ENCODE results near the gene LAMA3. TPM values are rescaled to one million over a fixed set of nuclear protein-coding genes. Genes with fewer than 3 reads are reported as not detected.

The LAMA3 gene
- total and polyA plus RNA-seq, 8 donors, result 4.3 to 182 (median 26.6) TPM

DNA sequence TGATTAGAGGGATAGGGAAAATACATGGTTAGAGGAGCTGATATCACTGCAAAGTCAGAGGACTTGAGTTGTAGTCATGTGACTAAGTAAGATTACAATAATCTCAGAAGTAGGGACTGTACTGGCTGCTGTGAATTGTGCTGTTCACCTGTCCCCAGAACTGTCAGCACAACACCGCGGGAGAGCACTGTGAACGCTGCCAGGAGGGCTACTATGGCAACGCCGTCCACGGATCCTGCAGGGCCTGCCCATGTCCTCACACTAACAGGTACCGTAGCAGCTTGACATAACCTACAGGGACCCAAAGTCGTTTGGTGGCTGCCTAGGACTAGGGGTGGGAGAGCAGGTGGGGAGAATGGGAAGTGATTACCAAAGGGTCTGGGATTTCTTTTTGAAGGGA, 192.5 kb downstream of the LAMA3 start:
- no peaks in the 10 kb centered on the region for H3K9me3 ChIP-seq
- DNase-seq, result peak; percentile 72 to 78
- peaks cover 0 to 24% (median 6%) of the 10 kb centered on the region in 4 donors for H3K36me3 ChIP-seq
- peak overlapping the region in 3 of 5 donors; percentile 2 to 34 (median 24) for H3K27ac ChIP-seq
- TF ChIP-seq POLR2AphosphoS5 (IDR thresholded peaks at IDR 0.05), result no peak
- TF ChIP-seq POLR2A (IDR thresholded peaks at IDR 0.05), result no peak
- TF ChIP-seq, protein P1, sequence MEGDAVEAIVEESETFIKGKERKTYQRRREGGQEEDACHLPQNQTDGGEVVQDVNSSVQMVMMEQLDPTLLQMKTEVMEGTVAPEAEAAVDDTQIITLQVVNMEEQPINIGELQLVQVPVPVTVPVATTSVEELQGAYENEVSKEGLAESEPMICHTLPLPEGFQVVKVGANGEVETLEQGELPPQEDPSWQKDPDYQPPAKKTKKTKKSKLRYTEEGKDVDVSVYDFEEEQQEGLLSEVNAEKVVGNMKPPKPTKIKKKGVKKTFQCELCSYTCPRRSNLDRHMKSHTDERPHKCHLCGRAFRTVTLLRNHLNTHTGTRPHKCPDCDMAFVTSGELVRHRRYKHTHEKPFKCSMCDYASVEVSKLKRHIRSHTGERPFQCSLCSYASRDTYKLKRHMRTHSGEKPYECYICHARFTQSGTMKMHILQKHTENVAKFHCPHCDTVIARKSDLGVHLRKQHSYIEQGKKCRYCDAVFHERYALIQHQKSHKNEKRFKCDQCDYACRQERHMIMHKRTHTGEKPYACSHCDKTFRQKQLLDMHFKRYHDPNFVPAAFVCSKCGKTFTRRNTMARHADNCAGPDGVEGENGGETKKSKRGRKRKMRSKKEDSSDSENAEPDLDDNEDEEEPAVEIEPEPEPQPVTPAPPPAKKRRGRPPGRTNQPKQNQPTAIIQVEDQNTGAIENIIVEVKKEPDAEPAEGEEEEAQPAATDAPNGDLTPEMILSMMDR (IDR thresholded peaks at IDR 0.05), result no peak
- TF ChIP-seq EP300 (IDR thresholded peaks at IDR 0.05), result no peak
- intact Hi-C loops (cut with DNase I; ENCODE audit: low total_unique reads), result no loop called here
- H3K27me3 ChIP-seq, result no peaks in the 10 kb centered on the region
- H3K4me1 ChIP-seq, result peaks cover 5 to 43% (median 17%) of the 10 kb centered on the region in 4 donors
- WGBS, 5 donors, result 21 to 69% (median 38%) methylated on average over 8 of the region's 8 CpGs
- no peak overlapping the region for H3K4me3 ChIP-seq

DNA sequence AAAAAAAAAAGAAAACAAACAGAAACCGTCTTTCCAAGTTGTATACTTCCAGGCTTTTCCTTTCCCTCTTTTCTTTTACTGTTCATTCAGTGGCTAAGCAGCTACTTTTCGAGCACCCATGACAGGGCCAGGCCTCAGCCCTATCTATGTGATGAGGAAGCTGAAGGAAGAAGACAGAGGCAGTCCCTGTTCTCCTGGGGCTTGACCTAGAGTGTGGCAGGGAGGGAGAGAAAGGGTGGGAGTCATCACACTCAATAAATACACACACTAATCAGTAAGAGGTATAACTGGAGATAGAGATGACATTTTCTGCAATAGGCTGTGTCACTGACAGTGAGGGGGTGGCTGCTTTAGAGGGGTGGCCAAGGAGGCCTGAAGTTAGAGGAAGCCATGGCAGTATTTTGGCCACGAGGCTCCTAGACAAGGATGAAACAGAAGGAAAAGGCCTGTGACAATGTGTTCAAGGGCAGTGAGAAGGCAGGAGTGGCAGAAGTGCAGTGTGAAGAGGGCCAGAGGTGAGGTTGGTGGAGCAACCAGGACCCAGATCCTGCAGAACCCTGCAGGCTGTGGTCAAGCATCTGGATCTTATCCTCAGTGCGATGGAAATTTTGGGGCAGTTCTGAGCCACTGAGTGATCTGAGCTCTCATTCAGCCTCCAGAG, 193.5 kb downstream of the LAMA3 start:
- DNase-seq, result no peak
- Histone ChIP-seq H3K4me1 (peaks cover 5 to 43% (median 17%) of the 10 kb centered on the region in 4 donors), H3K9me3 (no peaks in the 10 kb centered on the region), H3K36me3 (peaks cover 0 to 15% (median 3%) of the 10 kb centered on the region in 4 donors), H3K27me3 (no peaks in the 10 kb centered on the region), H3K27ac (peak overlapping the region; percentile 3 to 81 (median 78)), H3K4me3 (no peak overlapping the region)
- intact Hi-C loops (cut with DNase I; ENCODE audit: low total_unique reads), result no loop called here
- TF ChIP-seq POLR2A (IDR thresholded peaks at IDR 0.05), result no peak
- TF ChIP-seq, protein P1 (IDR thresholded peaks at IDR 0.05), result no peak
- TF ChIP-seq EP300 (IDR thresholded peaks at IDR 0.05), result no peak
- no peak for TF ChIP-seq POLR2AphosphoS5 (IDR thresholded peaks at IDR 0.05)
- WGBS, 5 donors, result 83 to 91% (median 87%) methylated on average over 4 of the region's 4 CpGs

DNA sequence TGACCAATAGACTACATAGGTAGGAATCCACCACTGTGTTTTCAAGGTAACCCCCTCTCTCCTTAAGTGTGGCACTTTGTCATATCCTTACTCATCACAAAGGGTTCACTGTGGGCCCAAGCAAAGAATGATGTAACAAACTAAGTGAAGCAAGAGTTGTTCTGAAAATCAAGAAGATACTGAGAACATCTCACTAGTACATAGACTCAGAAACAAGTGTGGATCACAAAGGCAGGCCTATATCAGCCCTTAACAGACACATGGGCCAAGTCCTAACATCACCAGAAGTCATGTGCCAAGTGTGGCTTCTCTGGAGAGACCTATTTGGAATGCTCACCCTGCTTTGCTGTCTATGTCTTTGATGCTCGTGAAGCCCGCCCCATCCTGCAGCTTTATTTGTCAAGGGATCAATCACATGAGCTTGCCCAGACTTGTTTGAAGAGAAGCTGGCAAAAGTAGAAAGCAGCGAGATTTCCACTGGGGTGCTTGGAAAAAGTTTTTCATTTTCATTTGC, 194.1 kb downstream of the LAMA3 start:
- Histone ChIP-seq H3K4me3 (no peak overlapping the region), H3K27me3 (no peaks in the 10 kb centered on the region), H3K27ac (peak overlapping the region in 4 of 5 donors; percentile 3 to 81 (median 78)), H3K36me3 (peaks cover 0 to 10% (median 2%) of the 10 kb centered on the region in 4 donors), H3K9me3 (no peaks in the 10 kb centered on the region), H3K4me1 (peaks cover 5 to 43% (median 17%) of the 10 kb centered on the region in 4 donors)
- WGBS, 5 donors, result 57 to 79% (median 66%) methylated on average over 3 of the region's 3 CpGs
- intact Hi-C loops (cut with DNase I; ENCODE audit: low total_unique reads), result no loop called here
- TF ChIP-seq POLR2A (IDR thresholded peaks at IDR 0.05), result no peak
- TF ChIP-seq POLR2AphosphoS5 (IDR thresholded peaks at IDR 0.05), result no peak
- TF ChIP-seq, protein P1 (IDR thresholded peaks at IDR 0.05), result no peak
- TF ChIP-seq EP300 (IDR thresholded peaks at IDR 0.05), result no peak
- DNase-seq, result no peak

DNA sequence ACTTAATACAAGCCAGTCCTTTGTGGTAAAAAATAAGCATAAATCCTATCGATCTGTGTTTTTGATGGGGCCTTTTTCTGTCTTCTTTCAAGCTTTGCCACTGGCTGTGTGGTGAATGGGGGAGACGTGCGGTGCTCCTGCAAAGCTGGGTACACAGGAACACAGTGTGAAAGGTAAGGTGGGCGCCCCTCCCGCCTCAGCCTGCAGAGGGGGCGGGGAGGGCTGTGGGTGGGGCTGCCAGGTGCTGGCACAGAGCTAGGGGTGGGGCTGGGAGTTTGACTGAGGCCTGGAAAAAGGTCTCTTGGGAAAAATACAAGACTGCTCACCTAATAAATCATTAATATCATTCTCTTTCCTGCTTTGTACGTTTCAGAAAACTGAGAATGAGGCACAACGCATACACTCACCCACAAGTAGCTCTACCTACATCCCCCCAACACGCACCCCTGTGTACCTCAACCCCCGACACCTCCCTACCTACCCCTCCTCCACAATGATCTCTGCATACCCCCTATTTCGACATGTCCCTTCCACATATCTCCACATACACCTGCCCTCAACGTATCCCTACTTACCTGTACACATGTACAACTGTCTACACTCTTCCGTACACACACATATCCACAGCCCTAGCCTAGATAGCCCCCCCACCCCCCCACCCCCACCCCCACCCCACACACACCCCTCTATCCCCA, 195.6 kb downstream of the LAMA3 start:
- Histone ChIP-seq H3K36me3 (no peaks in the 10 kb centered on the region), H3K4me3 (no peak overlapping the region), H3K27ac (peak overlapping the region; percentile 65 to 88 (median 79)), H3K4me1 (peaks cover 5 to 43% (median 17%) of the 10 kb centered on the region in 4 donors), H3K27me3 (no peaks in the 10 kb centered on the region), H3K9me3 (no peaks in the 10 kb centered on the region)
- intact Hi-C loops (cut with DNase I; ENCODE audit: low total_unique reads), result no loop called here
- no peak for TF ChIP-seq POLR2AphosphoS5 (IDR thresholded peaks at IDR 0.05)
- 33 to 52% (median 37%) methylated on average over 13 of the region's 13 CpGs for WGBS, 5 donors
- DNase-seq, result peak; percentile 72 to 93
